Epithelial cell of esophagus (primary cell): Measurements from ENCODE around the gene SPDYA.

Experiments
- DNase-seq: peaks from one replicate; pipeline ENCODE4 v3.0.0; 2010; ENCODE audit warnings: low read depth
- H3K4me3 ChIP-seq: 2 replicates; pipeline ENCODE4 v1.5.1; 2011; ENCODE audit warnings: mild to moderate bottlenecking, low read length, control low read depth
- CTCF ChIP-seq: IDR thresholded peaks from 2 replicates; pipeline ENCODE4 v1.5.1; 2011; ENCODE audit warnings: low read depth, mild to moderate bottlenecking, low read length, control low read depth, inconsistent platforms; ENCODE audit not compliant: insufficient read depth; ENCODE audit errors: missing control alignments

SPDYA gene

DNA sequence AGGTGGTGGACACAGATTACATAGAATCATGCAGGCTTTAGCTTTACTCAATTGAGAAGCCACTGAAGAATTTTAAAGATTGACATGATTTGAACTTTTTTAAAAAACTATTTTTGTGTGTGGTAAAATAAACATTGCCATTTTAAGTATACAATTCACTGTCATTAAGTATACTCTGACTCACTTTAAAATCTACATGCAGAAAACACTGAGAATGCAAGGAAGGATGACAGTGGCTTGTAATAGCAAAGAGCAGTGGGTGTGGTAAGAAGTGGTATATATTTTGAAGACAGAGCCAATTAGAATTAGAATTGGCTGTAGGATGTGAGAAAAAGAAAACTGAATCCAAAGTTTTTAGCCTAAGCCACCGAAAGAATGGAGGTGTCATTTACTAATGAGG lies 44.6 kb downstream of the SPDYA start:
- H3K4me3 ChIP-seq = no peak overlapping the region
- no peak for TF ChIP-seq CTCF
- no peak for DNase-seq

GRCh38 chr2:28855977-28856376 lies 45.3 kb downstream of the SPDYA start:
- no peak for TF ChIP-seq CTCF
- H3K4me3 ChIP-seq = no peak overlapping the region
- no peak for DNase-seq

DNA sequence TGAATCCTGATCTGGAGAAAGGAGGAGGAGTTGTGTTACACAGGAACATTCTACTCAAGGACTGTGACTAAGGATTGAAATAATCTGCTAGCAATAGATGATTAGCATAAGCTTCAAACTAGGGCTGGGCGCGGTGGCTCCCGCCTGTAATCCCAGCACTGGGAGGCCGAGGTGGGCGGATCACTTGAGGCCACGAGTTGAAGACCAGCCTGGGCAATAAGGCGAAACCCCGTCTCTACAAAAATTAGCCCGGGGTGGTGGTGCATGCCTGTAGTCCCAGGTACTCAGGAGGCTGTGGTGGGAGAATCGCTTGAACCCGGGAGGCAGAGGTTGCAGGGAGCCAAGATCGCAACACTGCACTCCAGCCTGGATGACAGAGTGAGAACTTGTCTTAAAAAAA lies 58.0 kb downstream of the SPDYA start:
- H3K4me3 ChIP-seq = peak overlapping the region; percentile 97
- TF ChIP-seq CTCF = no peak
- peak; percentile 5 for DNase-seq

GRCh38 chr2:28869494-28870145 lies 59.0 kb downstream of the SPDYA start:
- no peak for TF ChIP-seq CTCF
- peak overlapping the region; percentile 97 for H3K4me3 ChIP-seq
- DNase-seq = peak; percentile 0

GRCh38 chr2:28870146-28870891 lies 59.7 kb downstream of the SPDYA start, which contains the start of gene TRMT61B:
Gene TRMT61B (minus strand): TSS chr2:28870309. CDS start chr2:28870277, 32 bp downstream.
- no peak for TF ChIP-seq CTCF
- DNase-seq = peak; percentile 97
- H3K4me3 ChIP-seq = peak within 1 kb of the TSS; percentile 97

GRCh38 chr2:28871620-28872019 lies 61.0 kb downstream of the SPDYA start:
- H3K4me3 ChIP-seq = no peak overlapping the region
- DNase-seq = no peak
- TF ChIP-seq CTCF = no peak
